ENCODE data around the gene ANO3.

ANO3 gene

GRCh38 chr11:26410706-26411366, 78.9 kb downstream of the ANO3 start:
- H3K36me3 ChIP-seq (ENCODE audit: insufficient read depth, low read length), result no peaks in the 10 kb centered on the region
- H2AFZ ChIP-seq (ENCODE audit: low read depth, low read length), result no peak overlapping the region
- no peak overlapping the region for H3K4me3 ChIP-seq (ENCODE audit: low read length)
- H3K9me3 ChIP-seq (ENCODE audit: low read length), result no peaks in the 10 kb centered on the region
- H3K27me3 ChIP-seq (ENCODE audit: insufficient read depth, low read length), result no peaks in the 10 kb centered on the region
- H3K4me1 ChIP-seq (ENCODE audit: insufficient read depth, low read length), result no peaks in the 10 kb centered on the region

GRCh38 chr11:26412955-26413354, 81.0 kb downstream of the ANO3 start:
- no peaks in the 10 kb centered on the region for H3K9me3 ChIP-seq (ENCODE audit: low read length)
- H3K36me3 ChIP-seq (ENCODE audit: insufficient read depth, low read length), result no peaks in the 10 kb centered on the region
- H3K27me3 ChIP-seq (ENCODE audit: insufficient read depth, low read length), result no peaks in the 10 kb centered on the region
- no peaks in the 10 kb centered on the region for H3K4me1 ChIP-seq (ENCODE audit: insufficient read depth, low read length)
- no peak overlapping the region for H2AFZ ChIP-seq (ENCODE audit: low read depth, low read length)
- no peak overlapping the region for H3K4me3 ChIP-seq (ENCODE audit: low read length)

- no peaks in the 10 kb centered on the region for H3K36me3 ChIP-seq (ENCODE audit: insufficient read depth, low read length)
- no peaks in the 10 kb centered on the region for H3K9me3 ChIP-seq (ENCODE audit: low read length)
- H2AFZ ChIP-seq (ENCODE audit: low read depth, low read length), result no peak overlapping the region
- no peaks in the 10 kb centered on the region for H3K27me3 ChIP-seq (ENCODE audit: insufficient read depth, low read length)
- H3K4me1 ChIP-seq (ENCODE audit: insufficient read depth, low read length), result no peaks in the 10 kb centered on the region
- no peak overlapping the region for H3K4me3 ChIP-seq (ENCODE audit: low read length)
Measured at GRCh38 chr11:26418386-26418912, 86.5 kb downstream of the ANO3 start.

- H2AFZ ChIP-seq (ENCODE audit: low read depth, low read length), result no peak overlapping the region
- no peaks in the 10 kb centered on the region for H3K4me1 ChIP-seq (ENCODE audit: insufficient read depth, low read length)
- H3K27me3 ChIP-seq (ENCODE audit: insufficient read depth, low read length), result no peaks in the 10 kb centered on the region
- no peaks in the 10 kb centered on the region for H3K36me3 ChIP-seq (ENCODE audit: insufficient read depth, low read length)
- H3K4me3 ChIP-seq (ENCODE audit: low read length), result no peak overlapping the region
- H3K9me3 ChIP-seq (ENCODE audit: low read length), result no peaks in the 10 kb centered on the region
Measured at GRCh38 chr11:26420331-26420730, 88.4 kb downstream of the ANO3 start.

GRCh38 chr11:26424255-26424654, 92.3 kb downstream of the ANO3 start:
- H2AFZ ChIP-seq (ENCODE audit: low read depth, low read length), result no peak overlapping the region

GRCh38 chr11:26439854-26440253, 107.9 kb downstream of the ANO3 start:
- no peaks in the 10 kb centered on the region for H3K9me3 ChIP-seq (ENCODE audit: low read length)
- H3K4me1 ChIP-seq (ENCODE audit: insufficient read depth, low read length), result no peaks in the 10 kb centered on the region
- H2AFZ ChIP-seq (ENCODE audit: low read depth, low read length), result no peak overlapping the region
- H3K36me3 ChIP-seq (ENCODE audit: insufficient read depth, low read length), result no peaks in the 10 kb centered on the region
- no peak overlapping the region for H3K4me3 ChIP-seq (ENCODE audit: low read length)
- H3K27me3 ChIP-seq (ENCODE audit: insufficient read depth, low read length), result no peaks in the 10 kb centered on the region

More at GRCh38 chr11:26424255-26424654, 92.3 kb downstream of the ANO3 start:
- no peaks in the 10 kb centered on the region for H3K27me3 ChIP-seq (ENCODE audit: insufficient read depth, low read length)
- H3K4me1 ChIP-seq (ENCODE audit: insufficient read depth, low read length), result no peaks in the 10 kb centered on the region
- H3K9me3 ChIP-seq (ENCODE audit: low read length), result no peaks in the 10 kb centered on the region
- no peaks in the 10 kb centered on the region for H3K36me3 ChIP-seq (ENCODE audit: insufficient read depth, low read length)
- H3K4me3 ChIP-seq (ENCODE audit: low read length), result no peak overlapping the region

GRCh38 chr11:26442131-26442530, 110.2 kb downstream of the ANO3 start:
- H3K4me1 ChIP-seq (ENCODE audit: insufficient read depth, low read length), result no peaks in the 10 kb centered on the region
- H3K27me3 ChIP-seq (ENCODE audit: insufficient read depth, low read length), result no peaks in the 10 kb centered on the region
- no peaks in the 10 kb centered on the region for H3K36me3 ChIP-seq (ENCODE audit: insufficient read depth, low read length)
- no peak overlapping the region for H3K4me3 ChIP-seq (ENCODE audit: low read length)
- no peak overlapping the region for H2AFZ ChIP-seq (ENCODE audit: low read depth, low read length)
- H3K9me3 ChIP-seq (ENCODE audit: low read length), result no peaks in the 10 kb centered on the region

GRCh38 chr11:26443617-26444016, 111.7 kb downstream of the ANO3 start:
- Histone ChIP-seq H2AFZ (ENCODE audit: low read depth, low read length) (no peak overlapping the region), H3K36me3 (ENCODE audit: insufficient read depth, low read length) (no peaks in the 10 kb centered on the region), H3K27me3 (ENCODE audit: insufficient read depth, low read length) (no peaks in the 10 kb centered on the region), H3K9me3 (ENCODE audit: low read length) (no peaks in the 10 kb centered on the region), H3K4me1 (ENCODE audit: insufficient read depth, low read length) (no peaks in the 10 kb centered on the region), H3K4me3 (ENCODE audit: low read length) (no peak overlapping the region)

- Histone ChIP-seq H3K9me3 (ENCODE audit: low read length) (no peaks in the 10 kb centered on the region), H3K36me3 (ENCODE audit: insufficient read depth, low read length) (no peaks in the 10 kb centered on the region), H3K27me3 (ENCODE audit: insufficient read depth, low read length) (no peaks in the 10 kb centered on the region), H2AFZ (ENCODE audit: low read depth, low read length) (no peak overlapping the region), H3K4me1 (ENCODE audit: insufficient read depth, low read length) (no peaks in the 10 kb centered on the region), H3K4me3 (ENCODE audit: low read length) (no peak overlapping the region)
Measured at GRCh38 chr11:26457636-26458035, 125.7 kb downstream of the ANO3 start.

- H3K4me3 ChIP-seq (ENCODE audit: low read length), result no peak overlapping the region
- no peak overlapping the region for H2AFZ ChIP-seq (ENCODE audit: low read depth, low read length)
- no peaks in the 10 kb centered on the region for H3K9me3 ChIP-seq (ENCODE audit: low read length)
- no peaks in the 10 kb centered on the region for H3K36me3 ChIP-seq (ENCODE audit: insufficient read depth, low read length)
- no peaks in the 10 kb centered on the region for H3K4me1 ChIP-seq (ENCODE audit: insufficient read depth, low read length)
- no peaks in the 10 kb centered on the region for H3K27me3 ChIP-seq (ENCODE audit: insufficient read depth, low read length)
Measured at GRCh38 chr11:26465274-26465673, 133.3 kb downstream of the ANO3 start.

- Histone ChIP-seq H3K27me3 (ENCODE audit: insufficient read depth, low read length) (no peaks in the 10 kb centered on the region), H2AFZ (ENCODE audit: low read depth, low read length) (no peak overlapping the region), H3K4me1 (ENCODE audit: insufficient read depth, low read length) (no peaks in the 10 kb centered on the region), H3K9me3 (ENCODE audit: low read length) (no peaks in the 10 kb centered on the region), H3K4me3 (ENCODE audit: low read length) (no peak overlapping the region), H3K36me3 (ENCODE audit: insufficient read depth, low read length) (no peaks in the 10 kb centered on the region)
Measured at GRCh38 chr11:26467506-26467905, 135.6 kb downstream of the ANO3 start.

GRCh38 chr11:26470992-26471391, 139.1 kb downstream of the ANO3 start:
- H3K36me3 ChIP-seq (ENCODE audit: insufficient read depth, low read length), result no peaks in the 10 kb centered on the region
- H2AFZ ChIP-seq (ENCODE audit: low read depth, low read length), result no peak overlapping the region
- no peaks in the 10 kb centered on the region for H3K27me3 ChIP-seq (ENCODE audit: insufficient read depth, low read length)
- H3K4me3 ChIP-seq (ENCODE audit: low read length), result no peak overlapping the region
- H3K9me3 ChIP-seq (ENCODE audit: low read length), result no peaks in the 10 kb centered on the region
- H3K4me1 ChIP-seq (ENCODE audit: insufficient read depth, low read length), result peaks cover 3% of the 10 kb centered on the region

GRCh38 chr11:26473216-26474194, 141.6 kb downstream of the ANO3 start:
- H3K36me3 ChIP-seq (ENCODE audit: insufficient read depth, low read length), result no peaks in the 10 kb centered on the region
- peaks cover 3% of the 10 kb centered on the region for H3K4me1 ChIP-seq (ENCODE audit: insufficient read depth, low read length)
- H2AFZ ChIP-seq (ENCODE audit: low read depth, low read length), result no peak overlapping the region
- no peak overlapping the region for H3K4me3 ChIP-seq (ENCODE audit: low read length)
- H3K27me3 ChIP-seq (ENCODE audit: insufficient read depth, low read length), result no peaks in the 10 kb centered on the region
- H3K9me3 ChIP-seq (ENCODE audit: low read length), result no peaks in the 10 kb centered on the region
